HepG2 (cell line): Measurements from ENCODE around the gene PAM16. TPM values are rescaled to one million over a fixed set of nuclear protein-coding genes. Genes with fewer than 3 reads are reported as not detected.

Source experiments
- ATAC-seq: fragments of 200-7000 bp; cut with Tn5 transposase; 3 replicates; pipeline ENCODE4 v1.9.1; 2020; ENCODE audit warnings: mild to moderate bottlenecking, moderate library complexity
- BruUV-seq: library from RNA; stranded (reverse); fragments of 400-500 nt; replicated peaks from 2 replicates; lab custom pipeline; 2021; lab: Mats Ljungman, UMichigan
- CTCF ChIA-PET: fragments of 300-600 bp; formaldehyde crosslinking; extraction: SDS; loops from one replicate; lab custom pipeline; 2021; ENCODE audit warnings: low total read pairs, inconsistent platforms, low intra/inter-chr PET ratio; lab: Yijun Ruan, JAX
- POLR2A ChIA-PET: fragments of 350-600 bp; sonication (Branson Sonifier 250); formaldehyde crosslinking; loops from one replicate; lab custom pipeline; 2020; ENCODE audit warnings: antibody characterized with exemption, inconsistent platforms; lab: Yijun Ruan, JAX
- DNase-seq: peaks from one replicate; pipeline ENCODE4 v3.0.0-alpha.2; 2015; ENCODE audit warnings: low spot score
- FAIRE-seq: peaks from 3 replicates; lab custom pipeline; 2011; peaks lifted over from hg19 to GRCh38; lab: Jason Lieb, UNC
- H2AFZ ChIP-seq: one replicate; pipeline ENCODE4 v1.6.1; 2011; ENCODE audit warnings: low read length, inconsistent platforms
- H3K27ac ChIP-seq: fragments of 300-600 bp; 3 replicates; pipeline ENCODE4 v1.8.0; 2011; ENCODE audit warnings: mixed run types, mild to moderate bottlenecking, mixed read lengths, low read length, inconsistent platforms; ENCODE audit not compliant: insufficient read depth; ENCODE audit errors: extremely low read length
- H3K27me3 ChIP-seq, 2 experiments: fragments of 200-600 bp in 1 of 2; 2 replicates in 1 of 2; 3 replicates in 1 of 2; pipeline versions ENCODE4 v1.6.0 to v1.8.0; 2011; ENCODE audit warnings: low read length in 2 of 2, mild to moderate bottlenecking in 2 of 2, moderate library complexity in 2 of 2, inconsistent platforms in 1 of 2; ENCODE audit not compliant: insufficient read depth in 2 of 2, control insufficient read depth in 1 of 2
- H3K36me3 ChIP-seq, 2 experiments: fragments of 200-600 bp in 1 of 2; replicated peaks in 1 of 2; 2 replicates in 1 of 2; 3 replicates in 1 of 2; pipeline versions ENCODE4 v1.5.1 to v1.8.0; 2011; ENCODE audit warnings: low read length in 2 of 2, inconsistent platforms in 1 of 2; ENCODE audit not compliant: insufficient read depth in 2 of 2, control insufficient read depth in 1 of 2
- H3K4me1 ChIP-seq: 2 replicates; pipeline ENCODE4 v1.5.1; 2012; ENCODE audit warnings: low read length, inconsistent platforms; ENCODE audit not compliant: insufficient read depth
- H3K4me2 ChIP-seq: 2 replicates; pipeline ENCODE4 v1.6.0; 2011; ENCODE audit warnings: low read depth, low read length, inconsistent platforms
- H3K4me3 ChIP-seq, 3 experiments: fragments of 200-600 bp in 1 of 3; sonication (generic), shearing (Covaris generic) in 1 of 3; replicated peaks in 1 of 3; 2 replicates each; pipeline ENCODE4 v1.5.1; 2011 to 2016; ENCODE audit warnings: low read length in 3 of 3, inconsistent platforms in 2 of 3, low read depth in 2 of 3, mild to moderate bottlenecking in 2 of 3, control low read depth in 1 of 3, mixed read lengths in 1 of 3; ENCODE audit not compliant: insufficient read depth in 1 of 3
- H3K79me2 ChIP-seq: one replicate; pipeline ENCODE4 v1.6.1; 2011; ENCODE audit warnings: low read length, inconsistent platforms; ENCODE audit not compliant: insufficient read depth
- H3K9ac ChIP-seq: 2 replicates; pipeline ENCODE4 v1.6.0; 2011; ENCODE audit warnings: mild to moderate bottlenecking, low read depth, low read length, inconsistent platforms; ENCODE audit not compliant: insufficient read depth
- H3K9me3 ChIP-seq: 2 replicates; pipeline ENCODE4 v1.5.1; 2012; ENCODE audit warnings: mild to moderate bottlenecking, low read length
- H4K20me1 ChIP-seq: 2 replicates; pipeline ENCODE4 v1.6.0; 2011; ENCODE audit warnings: inconsistent platforms, mild to moderate bottlenecking, low read length, moderate library complexity; ENCODE audit not compliant: insufficient read depth
- AGO2 ChIP-seq: fragments of 200-400 bp; formaldehyde crosslinking; optimal IDR thresholded peaks from 2 replicates; pipeline ENCODE3; 2017; ENCODE audit warnings: mild to moderate bottlenecking, low read depth, low read length, moderate library complexity
- CREB1 ChIP-seq, 2 experiments: fragments of 450-650 bp in 1 of 2; IDR thresholded peaks; 2 replicates each; pipeline ENCODE4 v1.6.1; 2016 to 2017; ENCODE audit warnings: control low read depth in 1 of 2, mild to moderate bottlenecking in 1 of 2, missing compliant biosample characterization in 1 of 2, missing genetic modification characterization in 1 of 2
- FOXA1 ChIP-seq, 2 experiments: fragments of 450-650 bp in 1 of 2; sonication (generic) in 1 of 2; formaldehyde crosslinking in 1 of 2; IDR thresholded peaks; 2 replicates each; pipeline versions ENCODE4 v1.4.0 to v1.6.1; 2016 to 2020; ENCODE audit warnings: missing genetic modification reagents in 1 of 2
- REPIN1 ChIP-seq: sonication (generic); formaldehyde crosslinking; IDR thresholded peaks from 2 replicates; pipeline ENCODE4 v1.8.0; 2022; ENCODE audit warnings: missing genetic modification reagents, low read depth, mild to moderate bottlenecking, borderline replicate concordance
- ZFP82 ChIP-seq: sonication (generic); formaldehyde crosslinking; IDR thresholded peaks from 2 replicates; pipeline ENCODE4 v1.5.1; 2020; ENCODE audit warnings: mild to moderate bottlenecking, missing genetic modification reagents, borderline replicate concordance
- ZNF234 ChIP-seq: sonication (generic); formaldehyde crosslinking; conservative IDR thresholded peaks from 2 replicates; pipeline ENCODE4 v1.5.1; 2020; ENCODE audit warnings: mild to moderate bottlenecking, missing genetic modification reagents
- ZNF343 ChIP-seq: sonication (generic); formaldehyde crosslinking; IDR thresholded peaks from 2 replicates; pipeline ENCODE4 v1.4.0; 2020; ENCODE audit warnings: mild to moderate bottlenecking, missing genetic modification reagents
- ZNF619 ChIP-seq: sonication (generic); formaldehyde crosslinking; IDR thresholded peaks from 2 replicates; pipeline ENCODE4 v1.4.0; 2020; ENCODE audit warnings: mild to moderate bottlenecking, missing genetic modification reagents
- ZNF746 ChIP-seq: sonication (generic); formaldehyde crosslinking; IDR thresholded peaks from 2 replicates; pipeline ENCODE4 v1.8.0; 2022; ENCODE audit warnings: mild to moderate bottlenecking, missing genetic modification reagents
- ZNF781 ChIP-seq: sonication (generic); formaldehyde crosslinking; IDR thresholded peaks from 2 replicates; pipeline ENCODE4 v1.5.1; 2020; ENCODE audit warnings: borderline replicate concordance, mild to moderate bottlenecking, missing genetic modification reagents; ENCODE audit errors: not compliant biosample characterization
- ZNF816 ChIP-seq: sonication (generic); formaldehyde crosslinking; IDR thresholded peaks from 2 replicates; pipeline ENCODE4 v1.8.0; 2022; ENCODE audit warnings: missing genetic modification reagents, mild to moderate bottlenecking, borderline replicate concordance
- WGBS: methylation state at CpG from one replicate; pipeline ENCODE4 v1.1.6; 2017; ENCODE audit warnings: low lambda C conversion rate; 5-methylcytosine and 5-hydroxymethylcytosine counted together
- in situ Hi-C: cut with HindIII; loops from 2 replicates; pipeline ENCODE4 v1.10.0; 2017; ENCODE audit warnings: low pct_unique_long_range_greater_than_20kb; ENCODE audit not compliant: extremely low pct_ligation_motif_present
- intact Hi-C: fragments of 100-400 bp; cut with micrococcal nuclease; formaldehyde crosslinking; loops from one replicate; pipeline ENCODE4 v1.10.0; 2022; ENCODE audit not compliant: unreplicated experiment
- polyA plus RNA-seq, 8 experiments: library from polyadenylated mRNA; depleted of rRNA in 3 of 8; stranded (reverse) in 7 of 8; unstranded in 1 of 8; fragments of >200 nt; fragmentation: Illumina TruSeq in 4 of 8; extraction: Trizol in 4 of 8; gene quantifications; 2 replicates each; pipeline versions ENCODE4 v1.2.1 to v1.2.3, GENCODE V29; 2011 to 2016; ENCODE audit warnings: low read depth in 4 of 8, missing spikeins in 1 of 8, mixed read lengths in 1 of 8; ENCODE audit not compliant: insufficient read depth in 1 of 8
- total RNA-seq, 5 experiments: library from RNA; depleted of rRNA; stranded (reverse); fragments of >200 nt; fragmentation: Illumina TruSeq; extraction: Trizol; gene quantifications; 2 replicates each; pipeline ENCODE4 v1.2.3, GENCODE V29; 2016; ENCODE audit warnings: low read depth in 1 of 5
- TF ChIP-seq, protein P1 (sequence below): sonication (generic); formaldehyde crosslinking; IDR thresholded peaks from 2 replicates; pipeline ENCODE4 v1.8.1; 2023; ENCODE audit warnings: mild to moderate bottlenecking, moderate library complexity, missing genetic modification reagents
- TF ChIP-seq, protein P2 (sequence below), 2 experiments: sonication (generic) in 1 of 2; formaldehyde crosslinking in 1 of 2; IDR thresholded peaks; 2 replicates each; pipeline versions ENCODE4 v1.6.1 to v1.9.0; 2014 to 2022; ENCODE audit warnings: antibody characterized with exemption in 1 of 2, borderline replicate concordance in 1 of 2, inconsistent platforms in 1 of 2, low read depth in 1 of 2, missing genetic modification reagents in 1 of 2

Gene PAM16
- total and polyA plus RNA-seq, 2 of the 13 experiments (the other 11 are each of a cell fraction or from before 2014, with no cell fraction given), result 51.5 to 51.8 TPM

DNA sequence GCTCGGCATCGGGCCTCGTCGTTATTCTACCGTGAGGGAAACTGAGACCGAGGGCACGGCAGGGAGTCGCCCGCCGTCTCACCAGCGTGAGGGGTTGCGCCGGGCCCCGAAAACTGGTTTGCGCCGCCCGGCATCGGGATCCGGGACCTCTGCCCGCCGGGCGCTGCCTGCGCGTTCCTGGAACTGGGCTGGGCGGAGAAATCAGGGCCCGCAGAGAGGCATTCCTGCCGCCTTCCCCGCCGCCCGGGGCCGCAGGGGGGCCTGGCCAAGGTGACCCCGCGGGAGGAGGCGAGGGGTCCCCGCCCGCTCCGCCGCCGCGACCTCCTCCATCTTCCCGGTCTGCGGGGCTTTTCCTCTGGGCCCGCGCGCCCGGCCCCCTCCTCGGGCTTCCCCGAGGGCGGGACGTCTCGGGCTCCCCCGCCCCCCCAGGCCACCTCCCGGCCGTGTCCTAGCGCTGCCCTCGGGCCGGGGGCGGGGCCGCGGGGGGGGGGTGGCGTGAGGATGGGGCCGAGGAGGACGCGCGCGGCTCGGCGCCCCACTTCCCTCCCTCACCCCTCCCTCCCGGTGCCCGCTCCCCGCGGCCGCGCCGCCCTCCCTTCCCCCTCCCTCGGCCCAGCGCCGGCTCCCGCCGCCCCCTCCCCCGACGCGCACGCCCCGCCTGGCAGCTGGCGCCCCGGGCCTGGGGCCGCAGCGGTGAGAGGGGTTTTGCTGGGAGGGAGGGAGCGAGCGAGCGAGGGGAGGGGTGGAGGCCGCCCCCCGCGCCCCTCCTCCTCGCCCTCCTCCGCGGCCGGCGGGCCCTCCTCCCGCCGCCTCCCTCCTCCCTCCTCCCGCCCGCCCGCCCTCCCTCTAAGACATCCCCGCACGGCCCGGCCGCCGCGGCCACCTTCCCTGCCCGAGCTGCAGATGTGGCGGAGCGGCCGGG is 35.7 kb downstream of the PAM16 start, which contains the start of gene GLIS2:
TSS of gene GLIS2 (plus strand) at position 882 of the 922 bp plus-strand sequence. CDS start 16,214 bp downstream, outside the sequence.
- ATAC-seq (no peak), FAIRE-seq (no peak), DNase-seq (no peak)
- 3% methylated on average over 7 of the region's 115 CpGs for WGBS
- in situ Hi-C loops, result no loop called here
- BruUV-seq, result no TSS peak
- Histone ChIP-seq H3K27ac (no peak within 1 kb of the TSS), H2AFZ (no peak within 1 kb of the TSS), H3K36me3 (no peaks in the 10 kb centered on the region), H3K4me1 (peaks cover 78% of the 10 kb centered on the region), H3K4me2 (peak within 1 kb of the TSS; percentile 71), H4K20me1 (0 out of 2 replicates have a peak, but pooled peaks cover 3% of the 10 kb centered on the region), H3K9ac (peak within 1 kb of the TSS; percentile 14; the same call in 1 of the 2 replicates), H3K9me3 (no peaks in the 10 kb centered on the region), H3K4me3 (peak within 1 kb of the TSS; percentile 49 to 69 (median 58)), H3K27me3 (peaks cover 3 to 35% of the 10 kb centered on the region in 2 experiments; a peak in 4 of 5 replicates), H3K79me2 (no peaks in the 10 kb centered on the region)
- ChIA-PET POLR2A (interaction anchor here (0.6 to 3.3 kb wide), 6 partner anchors 8 to 62 kb away, joined by 3 to 12 read pairs (median 8); partner anchors contain the start of gene TFAP4), CTCF (interaction anchor here (6.7 kb wide), 1 partner anchor 13 kb away, joined by 69 read pairs; no protein-coding TSS in a partner anchor)
- intact Hi-C loops, result no loop called here
- no peak; the same call in 1 of the 2 replicates for TF ChIP-seq ZNF746 (CRISPR knock-in tag)
- TF ChIP-seq ZFP82 (CRISPR knock-in tag), result no peak
- TF ChIP-seq REPIN1 (CRISPR knock-in tag), result no peak
- TF ChIP-seq, protein P1, sequence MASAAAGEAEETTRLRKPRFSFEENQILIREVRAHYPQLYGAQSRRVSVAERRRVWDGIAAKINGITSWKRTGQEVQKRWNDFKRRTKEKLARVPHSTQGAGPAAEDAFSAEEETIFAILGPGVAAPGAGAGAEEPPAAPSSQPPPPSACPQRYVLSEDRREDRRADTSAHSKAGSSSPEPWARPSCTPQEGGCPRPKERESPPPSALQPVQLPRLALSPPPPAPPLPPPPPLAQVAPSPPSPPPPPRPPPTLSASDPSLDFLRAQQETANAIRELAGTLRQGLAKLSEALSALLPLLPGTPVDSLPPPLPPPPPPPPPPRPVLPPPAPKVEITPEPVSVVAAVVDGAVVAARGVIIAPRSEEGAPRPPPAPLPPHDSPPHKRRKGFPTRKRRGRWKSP (CRISPR knock-in tag), result peak; percentile 86
- TF ChIP-seq ZNF781 (CRISPR knock-in tag), result no peak
- no peak for TF ChIP-seq ZNF343 (CRISPR knock-in tag)
- TF ChIP-seq ZNF619 (CRISPR knock-in tag), result no peak
- TF ChIP-seq AGO2, result no peak
- no peak for TF ChIP-seq ZNF816
- TF ChIP-seq, protein P2, sequence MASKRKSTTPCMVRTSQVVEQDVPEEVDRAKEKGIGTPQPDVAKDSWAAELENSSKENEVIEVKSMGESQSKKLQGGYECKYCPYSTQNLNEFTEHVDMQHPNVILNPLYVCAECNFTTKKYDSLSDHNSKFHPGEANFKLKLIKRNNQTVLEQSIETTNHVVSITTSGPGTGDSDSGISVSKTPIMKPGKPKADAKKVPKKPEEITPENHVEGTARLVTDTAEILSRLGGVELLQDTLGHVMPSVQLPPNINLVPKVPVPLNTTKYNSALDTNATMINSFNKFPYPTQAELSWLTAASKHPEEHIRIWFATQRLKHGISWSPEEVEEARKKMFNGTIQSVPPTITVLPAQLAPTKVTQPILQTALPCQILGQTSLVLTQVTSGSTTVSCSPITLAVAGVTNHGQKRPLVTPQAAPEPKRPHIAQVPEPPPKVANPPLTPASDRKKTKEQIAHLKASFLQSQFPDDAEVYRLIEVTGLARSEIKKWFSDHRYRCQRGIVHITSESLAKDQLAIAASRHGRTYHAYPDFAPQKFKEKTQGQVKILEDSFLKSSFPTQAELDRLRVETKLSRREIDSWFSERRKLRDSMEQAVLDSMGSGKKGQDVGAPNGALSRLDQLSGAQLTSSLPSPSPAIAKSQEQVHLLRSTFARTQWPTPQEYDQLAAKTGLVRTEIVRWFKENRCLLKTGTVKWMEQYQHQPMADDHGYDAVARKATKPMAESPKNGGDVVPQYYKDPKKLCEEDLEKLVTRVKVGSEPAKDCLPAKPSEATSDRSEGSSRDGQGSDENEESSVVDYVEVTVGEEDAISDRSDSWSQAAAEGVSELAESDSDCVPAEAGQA (IDR thresholded peaks at IDR 0.05; ENCODE audit: low read depth), result no peak
- TF ChIP-seq, protein P2 (CRISPR knock-in tag; IDR thresholded peaks at IDR 0.05; ENCODE audit: borderline replicate concordance), result no peak
- TF ChIP-seq ZNF234 (CRISPR knock-in tag), result no peak
- TF ChIP-seq CREB1 (IDR thresholded peaks at IDR 0.05), result no peak
- no peak for TF ChIP-seq CREB1 (CRISPR knock-in tag; IDR thresholded peaks at IDR 0.05)
- no peak for TF ChIP-seq FOXA1 (IDR thresholded peaks at IDR 0.05)
- no peak for TF ChIP-seq FOXA1 (CRISPR knock-in tag; IDR thresholded peaks at IDR 0.05)
